BLaER1 (cell line): ENCODE data around the gene PGM2.

Experiments
- H3K27ac ChIP-seq: shearing (Covaris generic); formaldehyde crosslinking; 2 replicates; pipeline ENCODE4 v1.8.1; 2022
- H3K27me3 ChIP-seq: shearing (Covaris generic); formaldehyde crosslinking; 2 replicates; pipeline ENCODE4 v1.8.1; 2022
- H3K36me3 ChIP-seq: shearing (Covaris generic); formaldehyde crosslinking; 2 replicates; pipeline ENCODE4 v1.8.1; 2022
- H3K4me1 ChIP-seq: shearing (Covaris generic); formaldehyde crosslinking; 2 replicates; pipeline ENCODE4 v1.8.1; 2022
- H3K4me2 ChIP-seq: shearing (Covaris generic); formaldehyde crosslinking; 2 replicates; pipeline ENCODE4 v1.8.1; 2022
- H3K4me3 ChIP-seq: shearing (Covaris generic); formaldehyde crosslinking; 2 replicates; pipeline ENCODE4 v1.8.1; 2022
- H3K9ac ChIP-seq: shearing (Covaris generic); formaldehyde crosslinking; 2 replicates; pipeline ENCODE4 v1.8.1; 2022
- H3K9me3 ChIP-seq: shearing (Covaris generic); formaldehyde crosslinking; 2 replicates; pipeline ENCODE4 v1.8.1; 2022
- H4K20me1 ChIP-seq: shearing (Covaris generic); formaldehyde crosslinking; 2 replicates; pipeline ENCODE4 v1.8.1; 2022
- Cebpa-rat ChIP-seq: shearing (Covaris generic); IDR thresholded peaks from 2 replicates; pipeline ENCODE4 v1.8.1; 2022

The PGM2 gene

GRCh38 chr4:37873386-37873785, 46.9 kb downstream of the PGM2 start:
- Histone ChIP-seq H3K4me2 (no peak overlapping the region), H3K9ac (no peak overlapping the region), H3K9me3 (no peaks in the 10 kb centered on the region), H3K4me3 (no peak overlapping the region), H3K27me3 (no peaks in the 10 kb centered on the region), H4K20me1 (no peaks in the 10 kb centered on the region), H3K4me1 (0 out of 2 replicates have a peak, but pooled peaks cover 6% of the 10 kb centered on the region), H3K27ac (no peak overlapping the region), H3K36me3 (peaks cover 9% of the 10 kb centered on the region)
- no peak for TF ChIP-seq Cebpa-rat

- no peaks in the 10 kb centered on the region for H4K20me1 ChIP-seq
- no peak overlapping the region for H3K4me3 ChIP-seq
- H3K9me3 ChIP-seq: no peaks in the 10 kb centered on the region
- 0 out of 2 replicates have a peak, but pooled peaks cover 6% of the 10 kb centered on the region for H3K4me1 ChIP-seq
- no peak overlapping the region for H3K27ac ChIP-seq
- no peaks in the 10 kb centered on the region for H3K36me3 ChIP-seq
- TF ChIP-seq Cebpa-rat: no peak
- H3K9ac ChIP-seq: no peak overlapping the region
- H3K4me2 ChIP-seq: no peak overlapping the region
- H3K27me3 ChIP-seq: no peaks in the 10 kb centered on the region
These were observed 49.7 kb downstream of the PGM2 start for GRCh38 chr4:37876156-37876555.

GRCh38 chr4:37879365-37879764, 52.9 kb downstream of the PGM2 start:
- no peaks in the 10 kb centered on the region for H3K27me3 ChIP-seq
- no peak overlapping the region for H3K4me2 ChIP-seq
- no peaks in the 10 kb centered on the region for H3K36me3 ChIP-seq
- no peak overlapping the region for H3K27ac ChIP-seq
- H3K9ac ChIP-seq: no peak overlapping the region
- no peaks in the 10 kb centered on the region for H4K20me1 ChIP-seq
- H3K4me1 ChIP-seq: no peaks in the 10 kb centered on the region
- no peaks in the 10 kb centered on the region for H3K9me3 ChIP-seq
- no peak for TF ChIP-seq Cebpa-rat
- no peak overlapping the region for H3K4me3 ChIP-seq

- H3K27me3 ChIP-seq: no peaks in the 10 kb centered on the region
- TF ChIP-seq Cebpa-rat: no peak
- H3K4me1 ChIP-seq: no peaks in the 10 kb centered on the region
- H3K9me3 ChIP-seq: no peaks in the 10 kb centered on the region
- no peak overlapping the region for H3K27ac ChIP-seq
- H3K4me3 ChIP-seq: no peak overlapping the region
- H3K36me3 ChIP-seq: no peaks in the 10 kb centered on the region
- H3K4me2 ChIP-seq: no peak overlapping the region
- H3K9ac ChIP-seq: no peak overlapping the region
- H4K20me1 ChIP-seq: no peaks in the 10 kb centered on the region
These were observed 55.3 kb downstream of the PGM2 start for GRCh38 chr4:37881811-37882210.

- H3K4me1 ChIP-seq: no peaks in the 10 kb centered on the region
- no peak overlapping the region for H3K4me3 ChIP-seq
- no peaks in the 10 kb centered on the region for H3K36me3 ChIP-seq
- no peak overlapping the region for H3K4me2 ChIP-seq
- H3K27me3 ChIP-seq: no peaks in the 10 kb centered on the region
- no peaks in the 10 kb centered on the region for H3K9me3 ChIP-seq
- no peaks in the 10 kb centered on the region for H4K20me1 ChIP-seq
- no peak for TF ChIP-seq Cebpa-rat
- no peak overlapping the region for H3K27ac ChIP-seq
- H3K9ac ChIP-seq: no peak overlapping the region
These were observed 56.3 kb downstream of the PGM2 start for GRCh38 chr4:37882665-37883296.

GRCh38 chr4:37884855-37885487, 58.5 kb downstream of the PGM2 start:
- H3K36me3 ChIP-seq: no peaks in the 10 kb centered on the region
- H3K27me3 ChIP-seq: peaks cover 3% of the 10 kb centered on the region; the same call in 1 of the 2 replicates
- H3K9ac ChIP-seq: no peak overlapping the region
- H3K4me3 ChIP-seq: no peak overlapping the region
- H3K4me2 ChIP-seq: no peak overlapping the region
- H3K4me1 ChIP-seq: no peaks in the 10 kb centered on the region
- H3K9me3 ChIP-seq: no peaks in the 10 kb centered on the region
- H3K27ac ChIP-seq: no peak overlapping the region
- no peaks in the 10 kb centered on the region for H4K20me1 ChIP-seq
- no peak for TF ChIP-seq Cebpa-rat

- TF ChIP-seq Cebpa-rat: no peak
- Histone ChIP-seq H3K27ac (no peak overlapping the region), H4K20me1 (no peaks in the 10 kb centered on the region), H3K9ac (no peak overlapping the region), H3K4me1 (no peaks in the 10 kb centered on the region), H3K4me2 (no peak overlapping the region), H3K36me3 (no peaks in the 10 kb centered on the region), H3K9me3 (no peaks in the 10 kb centered on the region), H3K4me3 (no peak overlapping the region), H3K27me3 (peaks cover 6% of the 10 kb centered on the region; the same call in 1 of the 2 replicates)
These were observed 59.0 kb downstream of the PGM2 start for GRCh38 chr4:37885496-37885895.

GRCh38 chr4:37889849-37890800, 63.6 kb downstream of the PGM2 start:
- Histone ChIP-seq H4K20me1 (no peaks in the 10 kb centered on the region), H3K27ac (peak overlapping the region; percentile 83; the same call in 1 of the 2 replicates), H3K4me2 (peak overlapping the region; percentile 88), H3K9ac (peak overlapping the region; percentile 78; the same call in 1 of the 2 replicates), H3K4me1 (peaks cover 19% of the 10 kb centered on the region), H3K36me3 (peaks cover 6% of the 10 kb centered on the region; the same call in 1 of the 2 replicates), H3K4me3 (peak overlapping the region; percentile 85), H3K27me3 (peaks cover 6% of the 10 kb centered on the region; the same call in 1 of the 2 replicates), H3K9me3 (no peaks in the 10 kb centered on the region)
- TF ChIP-seq Cebpa-rat: no peak

- peaks cover 13% of the 10 kb centered on the region for H3K36me3 ChIP-seq
- peaks cover 19% of the 10 kb centered on the region for H3K4me1 ChIP-seq
- no peaks in the 10 kb centered on the region for H3K9me3 ChIP-seq
- TF ChIP-seq Cebpa-rat: no peak
- peak within 1 kb of the TSS; percentile 88 for H3K4me2 ChIP-seq
- H4K20me1 ChIP-seq: no peaks in the 10 kb centered on the region; the same call in 1 of the 2 replicates
- H3K27me3 ChIP-seq: peaks cover 6% of the 10 kb centered on the region; the same call in 1 of the 2 replicates
- peak within 1 kb of the TSS; percentile 78 for H3K9ac ChIP-seq
- peak within 1 kb of the TSS; percentile 85 for H3K4me3 ChIP-seq
- H3K27ac ChIP-seq: peak within 1 kb of the TSS; percentile 83
These were observed 64.3 kb downstream of the PGM2 start, which contains the start of gene TBC1D1 for GRCh38 chr4:37890801-37891259. TBC1D1 (plus strand) TSS chr4:37891084; CDS start chr4:37902096, 11,012 bp downstream.
